ENCODE measurements around the gene SWT1.
"Not testable (repeated sequence)": the region's sequence is repeated elsewhere in the genome, so short reads cannot be mapped to it uniquely, and the experiment has no call there.

SWT1 gene

GRCh38 chr1:185252404-185252803 is 95.4 kb downstream of the SWT1 start:
- not testable (repeated sequence) for DNase-seq

DNA sequence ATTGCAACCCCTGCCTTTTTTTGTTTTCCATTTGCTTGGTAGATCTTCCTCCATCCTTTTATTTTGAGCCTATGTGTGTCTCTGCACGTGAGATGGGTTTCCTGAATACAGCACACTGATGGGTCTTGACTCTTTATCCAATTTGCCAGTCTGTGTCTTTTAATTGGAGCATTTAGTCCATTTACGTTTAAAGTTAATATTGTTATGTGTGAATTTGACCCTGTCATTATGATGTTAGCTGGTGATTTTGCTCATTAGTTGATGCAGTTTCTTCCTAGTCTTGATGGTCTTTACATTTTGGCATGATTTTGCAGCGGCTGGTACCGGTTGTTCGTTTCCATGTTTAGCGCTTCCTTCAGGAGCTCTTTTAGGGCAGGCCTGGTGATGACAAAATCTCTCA is 98.6 kb downstream of the SWT1 start:
- not testable (repeated sequence) for DNase-seq

DNA sequence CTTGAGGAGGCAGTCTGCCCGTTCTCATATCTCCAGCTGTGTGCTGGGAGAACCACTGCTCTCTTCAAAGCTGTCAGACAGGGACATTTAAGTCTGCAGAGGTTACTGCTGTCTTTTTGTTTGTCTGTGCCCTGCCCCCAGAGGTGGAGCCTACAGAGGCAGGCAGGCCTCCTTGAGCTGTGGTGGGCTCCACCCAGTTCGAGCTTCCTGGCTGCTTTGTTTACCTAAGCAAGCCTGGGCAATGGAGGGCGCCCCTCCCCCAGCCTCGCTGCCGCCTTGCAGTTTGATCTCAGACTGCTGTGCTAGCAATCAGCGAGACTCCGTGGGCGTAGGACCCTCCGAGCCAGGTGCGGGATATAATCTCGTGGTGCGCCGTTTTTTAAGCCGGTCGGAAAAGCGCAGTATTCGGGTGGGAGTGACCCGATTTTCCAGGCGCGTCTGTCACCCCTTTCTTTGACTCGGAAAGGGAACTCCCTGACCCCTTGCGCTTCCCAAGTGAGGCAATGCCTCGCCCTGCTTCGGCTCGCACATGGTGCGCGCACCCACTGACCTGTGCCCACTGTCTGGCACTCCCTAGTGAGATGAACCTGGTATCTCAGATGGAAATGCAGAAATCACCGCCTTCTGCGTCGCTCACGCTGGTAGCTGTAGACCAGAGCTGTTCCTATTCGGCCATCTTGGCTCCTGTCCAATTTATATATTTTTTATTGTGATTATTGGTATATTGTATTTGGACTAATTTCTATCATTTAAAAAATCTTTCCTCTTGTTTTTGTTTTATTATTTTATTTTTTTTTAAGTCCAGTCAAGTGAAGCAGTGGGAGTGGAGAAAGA is 100.4 kb downstream of the SWT1 start:
- DNase-seq, result not testable (repeated sequence)

GRCh38 chr1:185257950-185258208 is 100.9 kb downstream of the SWT1 start:
- DNase-seq, result no peak

- DNase-seq, result no peak
Observed at GRCh38 chr1:185258676-185259075, 101.7 kb downstream of the SWT1 start.

DNA sequence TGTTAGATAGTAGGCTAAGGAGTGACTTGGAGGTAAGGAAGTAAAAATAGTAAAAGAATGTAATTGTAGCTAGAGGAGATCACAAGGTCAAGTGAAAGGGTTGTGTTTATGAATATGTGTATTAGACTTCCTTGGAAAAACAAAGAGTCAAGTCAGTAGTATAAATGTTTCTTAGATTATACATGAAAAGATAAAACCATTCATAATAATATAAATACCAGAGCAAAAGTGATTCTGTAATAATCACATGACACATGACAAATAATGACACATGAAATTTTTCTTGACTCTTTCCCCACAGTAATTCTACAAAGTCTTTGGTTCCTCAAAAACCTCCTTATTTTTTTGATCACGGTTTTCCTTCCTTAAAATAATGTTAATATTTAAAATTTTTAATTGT is 103.6 kb downstream of the SWT1 start:
- DNase-seq, result no peak

DNA sequence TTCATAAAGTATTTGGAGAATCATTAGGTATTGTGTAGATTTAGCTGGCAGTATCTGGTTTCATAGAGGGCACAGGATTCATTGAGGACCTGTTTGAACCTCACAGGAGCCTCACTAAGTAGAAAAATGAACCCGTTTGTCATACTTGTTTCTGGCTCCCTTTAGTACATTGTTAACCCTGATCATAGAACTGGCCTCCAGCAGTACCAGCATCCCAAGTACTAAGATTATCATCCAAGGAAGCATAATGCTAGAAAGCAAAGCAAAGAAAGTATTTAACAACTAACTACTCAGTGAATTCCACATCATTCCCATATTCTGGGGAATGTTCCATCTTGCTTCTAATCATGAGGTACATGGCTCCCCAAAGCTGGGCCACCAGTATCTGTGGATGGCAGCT is 105.2 kb downstream of the SWT1 start:
- no peak for DNase-seq

- no peak for DNase-seq
Observed at GRCh38 chr1:185263292-185263691, 106.3 kb downstream of the SWT1 start.

DNA sequence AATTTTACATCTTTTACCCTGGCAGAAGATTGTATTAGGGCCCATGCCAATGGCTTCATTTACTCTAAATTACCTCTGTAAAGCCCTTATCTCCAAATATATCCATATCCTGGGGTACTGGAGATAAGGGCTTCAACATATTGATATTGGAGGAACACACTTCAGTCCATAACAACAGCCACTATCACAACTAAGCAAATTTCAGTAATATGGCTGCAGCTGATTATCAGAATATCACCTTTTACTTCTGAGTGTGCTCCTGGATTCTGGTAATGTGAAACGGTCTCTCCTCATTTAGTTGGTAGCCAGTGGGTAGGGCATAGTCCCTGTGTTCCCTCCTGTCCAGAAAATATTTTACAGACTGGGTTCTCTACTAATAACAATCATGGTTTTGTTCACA is 106.8 kb downstream of the SWT1 start:
- DNase-seq, result no peak

- DNase-seq, result no peak
Observed at GRCh38 chr1:185265314-185265713, 108.3 kb downstream of the SWT1 start.

- DNase-seq, result no peak
Observed at GRCh38 chr1:185267301-185267700, 110.3 kb downstream of the SWT1 start.

- no peak for DNase-seq
Observed at GRCh38 chr1:185267701-185268100, 110.7 kb downstream of the SWT1 start.

GRCh38 chr1:185268352-185268751 is 111.4 kb downstream of the SWT1 start:
- no peak for DNase-seq

DNA sequence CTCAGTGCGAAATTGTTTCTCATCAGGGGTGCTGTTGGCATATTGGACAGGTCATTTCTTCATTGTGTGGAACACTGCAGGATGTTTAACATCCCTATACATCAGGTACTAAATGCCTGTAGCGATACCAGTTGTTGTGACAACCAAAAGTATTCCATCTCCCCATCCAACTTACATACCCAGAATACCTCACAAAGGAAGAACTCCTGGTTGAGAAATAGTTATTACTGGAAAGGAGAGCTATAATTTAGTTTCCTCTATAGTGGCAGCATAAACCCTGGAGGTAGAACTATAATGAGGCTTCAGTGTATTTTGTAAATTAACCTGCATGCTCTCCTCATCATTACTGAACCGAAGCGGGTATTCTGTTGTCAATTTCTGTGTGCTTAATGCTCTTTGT is 115.0 kb downstream of the SWT1 start:
- DNase-seq, result no peak

GRCh38 chr1:185279571-185279970 is 122.6 kb downstream of the SWT1 start:
- DNase-seq, result no peak

DNA sequence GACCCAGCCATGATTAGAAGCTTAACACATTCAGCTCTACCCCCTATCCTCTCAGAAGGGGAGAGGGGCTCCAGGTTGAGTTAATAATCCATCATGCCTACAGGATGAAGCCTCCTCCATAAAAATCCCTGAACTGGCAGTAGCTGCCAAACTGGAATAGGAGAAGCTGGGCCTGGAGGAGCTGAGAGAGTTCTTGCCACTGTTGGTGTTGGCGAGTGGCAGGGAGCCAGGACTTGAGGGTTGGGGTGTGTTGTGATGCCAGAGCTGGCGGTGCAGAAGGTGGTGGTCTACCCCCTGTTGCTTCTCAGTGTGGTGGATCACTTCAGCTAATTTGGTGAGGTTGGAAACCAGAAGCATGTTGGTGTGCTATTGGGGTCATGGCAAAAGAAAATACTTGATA is 123.6 kb downstream of the SWT1 start:
- no peak for DNase-seq

- peak; percentile 42 for DNase-seq
Observed at GRCh38 chr1:185281245-185281644, 124.3 kb downstream of the SWT1 start.

- DNase-seq, result no peak
Observed at GRCh38 chr1:185284116-185284515, 127.1 kb downstream of the SWT1 start.

DNA sequence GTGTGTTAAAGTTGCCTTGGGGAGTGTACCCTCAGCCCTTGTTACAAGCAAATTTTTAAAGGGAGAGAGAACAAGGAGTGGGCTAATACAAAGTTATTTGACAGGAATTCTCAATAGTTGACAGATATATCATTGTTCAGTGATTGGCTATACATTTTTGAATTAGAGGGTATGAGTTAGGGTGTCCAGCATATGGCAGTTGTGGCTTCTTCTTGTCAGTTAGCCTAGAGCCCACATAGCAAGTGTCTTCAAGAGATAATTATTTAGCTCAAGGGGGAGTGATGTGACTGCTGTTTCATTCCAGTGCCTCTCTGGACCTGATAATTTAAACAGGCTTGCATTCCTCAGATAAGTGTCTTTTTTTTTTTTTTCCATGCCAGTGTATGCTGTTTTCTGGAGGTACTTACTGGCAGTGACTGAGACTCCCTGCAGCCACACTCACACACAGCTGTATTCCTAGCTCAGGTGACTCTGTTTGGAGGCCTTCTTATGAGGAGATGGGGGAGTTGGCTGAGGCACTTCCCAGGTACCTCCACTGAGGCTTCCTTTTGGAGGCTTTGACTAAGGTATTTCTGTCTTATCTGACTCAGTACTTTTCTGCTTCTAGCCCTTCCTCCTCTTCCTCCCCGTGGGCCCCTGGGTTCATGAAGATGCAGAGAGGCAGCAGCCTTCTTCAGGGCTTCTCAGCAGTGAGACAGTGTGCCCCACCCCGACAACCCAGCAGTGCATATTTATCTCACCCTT is 127.7 kb downstream of the SWT1 start:
- DNase-seq, result no peak

GRCh38 chr1:185287451-185287850 is 130.5 kb downstream of the SWT1 start:
- no peak for DNase-seq

- DNase-seq, result no peak
Observed at GRCh38 chr1:185288435-185288834, 131.5 kb downstream of the SWT1 start.

DNA sequence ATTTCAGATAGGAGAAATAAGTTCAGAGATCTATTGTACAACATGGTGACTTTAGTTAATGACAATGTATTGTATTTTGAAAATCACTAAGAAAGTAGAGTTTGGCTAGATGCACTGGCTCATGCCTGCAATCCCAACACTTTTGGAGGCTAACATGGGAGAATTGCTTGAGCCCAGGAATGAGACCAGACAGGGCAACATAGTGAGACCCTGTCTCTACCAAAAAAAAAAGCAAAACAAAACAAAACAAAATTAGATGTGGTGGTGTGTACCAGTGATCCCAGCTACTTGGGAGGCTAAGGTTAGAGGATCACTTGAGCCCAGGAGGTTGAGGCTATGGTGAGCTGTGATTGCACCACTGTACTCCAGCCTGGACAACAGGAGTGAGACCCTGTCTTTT is 132.9 kb downstream of the SWT1 start:
- DNase-seq, result no peak

DNA sequence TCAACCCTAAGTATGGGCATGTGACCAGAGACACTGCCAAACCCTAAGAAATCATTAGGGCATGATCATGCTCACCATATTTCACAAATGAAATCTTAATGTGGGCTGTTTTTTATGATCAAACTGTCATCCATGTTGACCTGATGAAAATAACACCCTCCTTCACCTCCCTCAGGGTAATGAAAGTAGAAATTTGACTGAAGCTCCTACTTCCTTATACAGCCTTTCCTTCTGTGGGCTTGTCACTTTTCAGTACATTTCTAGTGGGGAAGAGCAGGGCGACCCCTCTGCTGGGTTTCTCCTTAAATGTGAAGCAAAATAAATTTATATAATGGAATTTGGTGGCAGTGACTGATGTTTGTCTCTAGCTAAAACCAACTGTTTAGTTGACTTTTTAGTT is 134.2 kb downstream of the SWT1 start:
- peak; percentile 9 for DNase-seq

DNA sequence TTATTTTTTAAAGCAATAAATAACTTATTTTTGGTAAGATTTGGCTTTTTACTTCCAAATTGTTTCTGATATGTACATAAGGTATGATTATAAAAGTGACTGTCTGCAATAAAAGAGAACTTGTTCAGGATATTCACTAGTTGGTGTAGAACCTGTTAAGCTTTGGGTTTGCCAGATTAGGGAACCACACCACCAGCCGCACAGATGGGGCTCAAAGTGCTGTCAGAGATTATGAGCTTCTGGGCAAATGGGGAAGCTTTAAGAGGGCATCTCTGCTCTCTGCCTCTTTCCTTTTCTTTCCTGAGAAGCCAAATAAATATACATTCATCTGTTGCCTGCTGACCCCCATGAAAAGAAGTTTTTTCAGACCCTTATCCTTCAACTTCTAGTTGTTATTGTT is 134.7 kb downstream of the SWT1 start:
- DNase-seq, result peak; percentile 77

DNA sequence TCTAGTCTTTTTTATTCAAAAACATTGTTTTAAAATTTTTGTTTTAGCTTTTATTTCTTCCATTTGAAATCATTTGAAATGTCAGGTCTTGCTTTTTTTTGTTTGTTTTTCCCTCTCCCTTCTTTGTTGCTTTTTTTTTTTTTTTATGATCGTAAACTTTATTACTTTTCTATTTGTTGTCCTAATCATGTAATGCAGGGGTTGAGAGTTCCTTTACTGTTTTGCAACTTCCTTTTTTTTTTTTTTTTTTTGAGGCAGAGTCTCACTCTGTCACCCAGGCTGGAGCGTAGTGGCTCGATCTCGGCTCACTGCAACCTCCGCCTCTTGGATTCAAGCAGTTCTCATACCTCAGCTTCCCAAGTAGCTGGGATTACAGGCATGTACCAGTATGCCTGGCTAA is 135.3 kb downstream of the SWT1 start:
- DNase-seq, result peak; percentile 48

Data from MV-4-11 (cell line).